HCT116 (cell line): ENCODE measurements around the gene SAG. TPM values are rescaled to one million over a fixed set of nuclear protein-coding genes. Genes with fewer than 3 reads are reported as not detected.

Experiments
- ATAC-seq: fragments of 200-7000 bp; cut with Tn5 transposase; 2 replicates; pipeline ENCODE4 v1.9.1; 2020; ENCODE audit warnings: mild to moderate bottlenecking, moderate library complexity
- BruUV-seq: library from RNA; stranded (reverse); fragments of 400-500 nt; replicated peaks from 2 replicates; lab custom pipeline; 2021; lab: Mats Ljungman, UMichigan
- CTCF ChIA-PET: fragments of 300-600 bp; sonication (Branson Sonifier 250); formaldehyde crosslinking; loops from one replicate; lab custom pipeline; 2021; ENCODE audit warnings: antibody characterized with exemption; lab: Charles Lee
- POLR2A ChIA-PET: fragments of 300-600, 350-600 bp; sonication (Branson Sonifier 250); formaldehyde crosslinking; loops from one replicate; lab custom pipeline; 2021; ENCODE audit warnings: antibody characterized with exemption; lab: Charles Lee
- RAD21 ChIA-PET, 2 experiments: fragments of 300-600 bp; sonication (Branson Sonifier 250); formaldehyde crosslinking; loops; one replicate each; lab custom pipeline; 2023; ENCODE audit warnings: low total read pairs in 2 of 2; ENCODE audit not compliant: uncharacterized antibody in 2 of 2, unreplicated experiment in 2 of 2, low non-redundant PET in 1 of 2; lab: Charles Lee
- DNase-seq: peaks from one replicate; pipeline ENCODE4 v3.0.0-alpha.2; 2010; ENCODE audit warnings: low read depth, low spot score
- H2AFZ ChIP-seq: fragments of 200-600 bp; shearing (Covaris generic), sonication (generic); 2 replicates; pipeline ENCODE4 v1.6.1; 2017; ENCODE audit warnings: low read depth, mixed run types, mixed read lengths, antibody characterized with exemption, low read length; ENCODE audit not compliant: poor library complexity, severe bottlenecking
- H3K27ac ChIP-seq: 2 replicates; pipeline ENCODE4 v1.5.1; 2012; ENCODE audit warnings: low read depth, low read length
- H3K27me3 ChIP-seq: fragments of 200-600 bp; sonication (generic); 2 replicates; pipeline ENCODE4 v1.6.1; 2016; ENCODE audit warnings: mixed run types, low read length, mixed read lengths; ENCODE audit not compliant: insufficient read depth
- H3K36me3 ChIP-seq, 2 experiments: fragments of 200-500 bp in 1 of 2; fragments of 200-600 bp in 1 of 2; sonication (Bioruptor generic) in 1 of 2; sonication (generic) in 1 of 2; 2 replicates each; pipeline versions ENCODE4 v1.5.1 to v1.6.1; 2014 to 2016; ENCODE audit warnings: low read length in 2 of 2, inconsistent platforms in 1 of 2, mixed read lengths in 1 of 2, mixed run types in 1 of 2; ENCODE audit not compliant: insufficient read depth in 2 of 2, control insufficient read depth in 1 of 2
- H3K4me1 ChIP-seq, 2 experiments: fragments of 200-600 bp in 1 of 2; sonication (generic) in 1 of 2; 2 replicates each; pipeline versions ENCODE4 v1.5.1 to v1.6.1; 2012 to 2017; ENCODE audit warnings: low read length in 2 of 2, inconsistent platforms in 1 of 2, mild to moderate bottlenecking in 1 of 2, mixed read lengths in 1 of 2, mixed run types in 1 of 2, moderate library complexity in 1 of 2; ENCODE audit not compliant: insufficient read depth in 2 of 2, control insufficient read depth in 1 of 2
- H3K4me2 ChIP-seq: fragments of 200-600 bp; sonication (generic); 2 replicates; pipeline ENCODE4 v1.6.1; 2017; ENCODE audit warnings: mixed run types, low read length, mixed read lengths
- H3K4me3 ChIP-seq, 2 experiments: fragments of 200-600 bp in 1 of 2; sonication (generic) in 1 of 2; replicated peaks in 1 of 2; 2 replicates each; pipeline ENCODE4 v1.5.1; 2011 to 2016; ENCODE audit warnings: low read length in 2 of 2, control low read depth in 1 of 2, low read depth in 1 of 2, mild to moderate bottlenecking in 1 of 2, mixed read lengths in 1 of 2, mixed run types in 1 of 2
- H3K79me2 ChIP-seq: fragments of 200-600 bp; sonication (generic); 2 replicates; pipeline ENCODE4 v1.6.1; 2017; ENCODE audit warnings: mild to moderate bottlenecking, mixed run types, low read length, moderate library complexity, mixed read lengths; ENCODE audit not compliant: insufficient read depth
- H3K9ac ChIP-seq: fragments of 200-600 bp; sonication (generic); 2 replicates; pipeline ENCODE4 v1.6.1; 2016; ENCODE audit warnings: low read length, mixed read lengths
- H3K9me2 ChIP-seq: fragments of 200-600 bp; sonication (generic), shearing (Covaris generic); 2 replicates; pipeline ENCODE4 v1.6.1; 2017; ENCODE audit warnings: mixed run types, mild to moderate bottlenecking, moderate library complexity; ENCODE audit not compliant: insufficient read depth
- H3K9me3 ChIP-seq, 2 experiments: fragments of 200-500 bp in 1 of 2; fragments of 200-600 bp in 1 of 2; sonication (Bioruptor generic) in 1 of 2; sonication (generic) in 1 of 2; 2 replicates each; pipeline ENCODE4 v1.6.1; 2014 to 2017; ENCODE audit warnings: low read length in 2 of 2, mixed read lengths in 2 of 2, inconsistent platforms in 1 of 2, low read depth in 1 of 2, mild to moderate bottlenecking in 1 of 2, mixed run types in 1 of 2, moderate library complexity in 1 of 2; ENCODE audit not compliant: control insufficient read depth in 1 of 2, insufficient read depth in 1 of 2
- H4K20me1 ChIP-seq: fragments of 200-600 bp; sonication (generic), shearing (Covaris generic); 2 replicates; pipeline ENCODE4 v1.6.1; 2017; ENCODE audit warnings: mixed run types, mild to moderate bottlenecking, moderate library complexity; ENCODE audit not compliant: insufficient read depth
- FOSL1 ChIP-seq: IDR thresholded peaks from 2 replicates; pipeline ENCODE4 v1.6.1; 2012; ENCODE audit warnings: low read depth
- JUND ChIP-seq: IDR thresholded peaks from 2 replicates; pipeline ENCODE4 v1.6.1; 2012
- POLR2A ChIP-seq: IDR thresholded peaks from 2 replicates; pipeline ENCODE4 v1.7.0; 2011; ENCODE audit warnings: borderline replicate concordance; ENCODE audit not compliant: insufficient read depth, insufficient read length; ENCODE audit errors: extremely low read depth
- POLR2AphosphoS5 ChIP-seq: IDR thresholded peaks from 2 replicates; pipeline ENCODE4 v1.6.1; 2011; ENCODE audit warnings: mild to moderate bottlenecking, low read depth, low read length, moderate library complexity
- RAD21 ChIP-seq: IDR thresholded peaks from 2 replicates; pipeline ENCODE4 v1.6.1; 2012; ENCODE audit warnings: low read depth, mild to moderate bottlenecking
- TCF7L2 ChIP-seq: IDR thresholded peaks from 2 replicates; pipeline ENCODE4 v1.7.0; 2011; ENCODE audit warnings: borderline replicate concordance, inconsistent platforms; ENCODE audit not compliant: insufficient read depth, insufficient read length; ENCODE audit errors: extremely low read depth
- ZNF274 ChIP-seq: fragments of 200-500 bp; sonication (Bioruptor generic); IDR thresholded peaks from 2 replicates; pipeline ENCODE4 v1.6.1; 2014; ENCODE audit warnings: mild to moderate bottlenecking, low read depth, low read length, inconsistent platforms
- intact Hi-C: fragments of 100-400 bp; cut with micrococcal nuclease; formaldehyde crosslinking; loops from 2 replicates; pipeline ENCODE4 v1.10.0; 2022
- total RNA-seq: library from RNA; stranded (reverse); gene quantifications from one replicate; pipeline ENCODE4 v1.2.1, GENCODE V29; 2021; ENCODE audit not compliant: unreplicated experiment
- TF ChIP-seq, protein P1 (sequence below): IDR thresholded peaks from 2 replicates; pipeline ENCODE4 v1.6.1; 2012; ENCODE audit warnings: low read depth
- TF ChIP-seq, protein P2 (sequence below): IDR thresholded peaks from 2 replicates; pipeline ENCODE4 v1.6.1; 2012

Gene SAG
- total RNA-seq, 1 experiment from 2014 or later = not detected

DNA sequence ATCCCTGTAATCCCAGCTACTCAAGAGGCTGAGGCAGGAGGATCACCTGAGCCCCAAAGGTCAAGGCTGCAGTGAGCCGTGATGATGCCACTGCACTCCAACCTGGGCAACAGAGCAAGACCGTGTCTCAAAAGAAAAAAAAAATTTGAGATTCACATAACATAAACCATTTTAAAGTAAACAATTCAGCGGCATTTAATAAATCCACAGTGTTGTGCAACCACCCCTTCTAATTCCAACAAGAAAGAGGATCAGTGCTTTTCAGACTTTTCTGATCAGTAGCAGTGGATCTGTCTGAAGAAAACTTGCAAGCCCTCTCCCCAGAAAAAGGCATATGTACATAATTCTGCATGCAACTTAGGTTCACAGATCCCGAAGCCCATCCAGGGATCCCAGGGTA, 7.2 kb upstream of the SAG start:
- intact Hi-C loops = no loop called here
- BruUV-seq = no TSS peak

DNA sequence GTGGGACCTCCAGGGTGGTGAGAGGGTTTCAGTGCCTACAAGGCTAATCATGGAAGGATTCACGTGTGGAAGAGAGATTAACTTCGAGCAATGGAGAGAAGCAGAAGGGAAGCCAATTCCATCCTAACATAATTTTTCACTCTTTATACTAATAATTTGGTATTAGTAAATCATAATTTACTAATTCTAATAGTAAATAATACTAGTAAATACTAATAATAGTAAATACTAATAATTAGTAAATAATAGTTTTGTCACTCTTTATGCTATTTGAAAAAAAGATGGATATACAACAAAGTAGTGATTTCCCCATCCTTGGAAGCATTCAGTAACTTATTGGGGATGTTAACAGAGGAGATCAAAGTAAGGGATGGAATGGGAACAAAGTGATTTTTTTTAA, 6.4 kb upstream of the SAG start:
- Histone ChIP-seq H3K36me3 (peaks cover under 1% of the 10 kb centered on the region in 2 experiments; a peak in 1 of 4 replicates), H3K4me3 (no peak overlapping the region), H4K20me1 (no peaks in the 10 kb centered on the region), H3K27ac (no peak overlapping the region), H3K9me3 (no peaks in the 10 kb centered on the region), H2AFZ (no peak overlapping the region), H3K27me3 (no peaks in the 10 kb centered on the region), H3K79me2 (no peaks in the 10 kb centered on the region), H3K9ac (no peak overlapping the region), H3K4me2 (no peak overlapping the region), H3K9me2 (no peaks in the 10 kb centered on the region), H3K4me1 (no peaks in the 10 kb centered on the region)
- TF ChIP-seq ZNF274 (no peak), RAD21 (no peak)
- TF ChIP-seq, protein P1, sequence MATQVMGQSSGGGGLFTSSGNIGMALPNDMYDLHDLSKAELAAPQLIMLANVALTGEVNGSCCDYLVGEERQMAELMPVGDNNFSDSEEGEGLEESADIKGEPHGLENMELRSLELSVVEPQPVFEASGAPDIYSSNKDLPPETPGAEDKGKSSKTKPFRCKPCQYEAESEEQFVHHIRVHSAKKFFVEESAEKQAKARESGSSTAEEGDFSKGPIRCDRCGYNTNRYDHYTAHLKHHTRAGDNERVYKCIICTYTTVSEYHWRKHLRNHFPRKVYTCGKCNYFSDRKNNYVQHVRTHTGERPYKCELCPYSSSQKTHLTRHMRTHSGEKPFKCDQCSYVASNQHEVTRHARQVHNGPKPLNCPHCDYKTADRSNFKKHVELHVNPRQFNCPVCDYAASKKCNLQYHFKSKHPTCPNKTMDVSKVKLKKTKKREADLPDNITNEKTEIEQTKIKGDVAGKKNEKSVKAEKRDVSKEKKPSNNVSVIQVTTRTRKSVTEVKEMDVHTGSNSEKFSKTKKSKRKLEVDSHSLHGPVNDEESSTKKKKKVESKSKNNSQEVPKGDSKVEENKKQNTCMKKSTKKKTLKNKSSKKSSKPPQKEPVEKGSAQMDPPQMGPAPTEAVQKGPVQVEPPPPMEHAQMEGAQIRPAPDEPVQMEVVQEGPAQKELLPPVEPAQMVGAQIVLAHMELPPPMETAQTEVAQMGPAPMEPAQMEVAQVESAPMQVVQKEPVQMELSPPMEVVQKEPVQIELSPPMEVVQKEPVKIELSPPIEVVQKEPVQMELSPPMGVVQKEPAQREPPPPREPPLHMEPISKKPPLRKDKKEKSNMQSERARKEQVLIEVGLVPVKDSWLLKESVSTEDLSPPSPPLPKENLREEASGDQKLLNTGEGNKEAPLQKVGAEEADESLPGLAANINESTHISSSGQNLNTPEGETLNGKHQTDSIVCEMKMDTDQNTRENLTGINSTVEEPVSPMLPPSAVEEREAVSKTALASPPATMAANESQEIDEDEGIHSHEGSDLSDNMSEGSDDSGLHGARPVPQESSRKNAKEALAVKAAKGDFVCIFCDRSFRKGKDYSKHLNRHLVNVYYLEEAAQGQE = no peak
- intact Hi-C loops = no loop called here
- RAD21 ChIA-PET = no interaction called here
- CTCF ChIA-PET = no interaction called here
- BruUV-seq = no TSS peak
- ATAC-seq (no peak), DNase-seq (no peak)
- POLR2A ChIA-PET = no interaction called here

More for the DNA sequence above, 7.2 kb upstream of the SAG start:
- DNase-seq = no peak
- no peaks in the 10 kb centered on the region for H4K20me1 ChIP-seq
- no peak for TF ChIP-seq RAD21
- no peak for TF ChIP-seq POLR2AphosphoS5
- no peak for TF ChIP-seq FOSL1
- no peak for TF ChIP-seq JUND
- no peak for TF ChIP-seq TCF7L2
- TF ChIP-seq POLR2A = no peak
- TF ChIP-seq, protein P2, sequence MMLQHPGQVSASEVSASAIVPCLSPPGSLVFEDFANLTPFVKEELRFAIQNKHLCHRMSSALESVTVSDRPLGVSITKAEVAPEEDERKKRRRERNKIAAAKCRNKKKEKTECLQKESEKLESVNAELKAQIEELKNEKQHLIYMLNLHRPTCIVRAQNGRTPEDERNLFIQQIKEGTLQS = no peak
- TF ChIP-seq, all 23 proteins: peak for 0
- H3K79me2 ChIP-seq = no peaks in the 10 kb centered on the region
- RAD21 ChIA-PET = no interaction called here
- no peaks in the 10 kb centered on the region for H3K9me3 ChIP-seq
- no peak overlapping the region for H2AFZ ChIP-seq
- no peak overlapping the region for H3K9ac ChIP-seq
- CTCF ChIA-PET = no interaction called here
- ATAC-seq = no peak
- H3K4me3 ChIP-seq = no peak overlapping the region
- peaks cover 2 to 6% of the 10 kb centered on the region in 2 experiments; a peak in 2 of 4 replicates for H3K36me3 ChIP-seq
- POLR2A ChIA-PET = no interaction called here
- H3K27ac ChIP-seq = no peak overlapping the region
- H3K27me3 ChIP-seq = no peaks in the 10 kb centered on the region
- no peaks in the 10 kb centered on the region for H3K9me2 ChIP-seq
- H3K4me1 ChIP-seq = no peaks in the 10 kb centered on the region
- no peak overlapping the region for H3K4me2 ChIP-seq
